HepG2 (cell line): ENCODE results near the gene FCGR1A.
"Not testable (repeated sequence)": the region's sequence is repeated elsewhere in the genome, so short reads cannot be mapped to it uniquely, and the experiment has no call there.

Experiments
- ARID2 ChIP-seq: sonication (generic); formaldehyde crosslinking; IDR thresholded peaks from 2 replicates; pipeline ENCODE4 v1.8.1; 2022; ENCODE audit warnings: mild to moderate bottlenecking, missing genetic modification reagents, borderline replicate concordance
- CREB1 ChIP-seq, 2 experiments: fragments of 450-650 bp in 1 of 2; IDR thresholded peaks; 2 replicates each; pipeline ENCODE4 v1.6.1; 2016 to 2017; ENCODE audit warnings: control low read depth in 1 of 2, mild to moderate bottlenecking in 1 of 2, missing compliant biosample characterization in 1 of 2, missing genetic modification characterization in 1 of 2
- CTCF ChIP-seq: sonication (generic); formaldehyde crosslinking; IDR thresholded peaks from 2 replicates; pipeline ENCODE4 v1.5.0; 2020; ENCODE audit warnings: mild to moderate bottlenecking, missing genetic modification reagents, moderate library complexity
- HNRNPL ChIP-seq: fragments of 200-400 bp; formaldehyde crosslinking; IDR thresholded peaks from 2 replicates; pipeline ENCODE4 v1.6.1; 2017; ENCODE audit warnings: mild to moderate bottlenecking, low read depth, low read length
- POLR2AphosphoS5 ChIP-seq: IDR thresholded peaks from 2 replicates; pipeline ENCODE4 v1.6.1; 2012; ENCODE audit warnings: low read depth, low read length
- SUZ12 ChIP-seq: fragments of 150-350 bp; IDR thresholded peaks from 2 replicates; pipeline ENCODE4 v1.6.1; 2014; ENCODE audit warnings: low read depth, low read length
- TAF1 ChIP-seq: sonication (generic); formaldehyde crosslinking; IDR thresholded peaks from 2 replicates; pipeline ENCODE4 v1.4.0; 2020; ENCODE audit warnings: missing genetic modification reagents
- ZFP1 ChIP-seq: IDR thresholded peaks from 2 replicates; pipeline ENCODE4 v1.6.1; 2016
- ZFX ChIP-seq: sonication (generic); formaldehyde crosslinking; IDR thresholded peaks from 2 replicates; pipeline ENCODE4 v1.4.0; 2020; ENCODE audit warnings: mild to moderate bottlenecking, low read depth, missing genetic modification reagents, moderate library complexity
- ZNF7 ChIP-seq: IDR thresholded peaks from 2 replicates; pipeline ENCODE4 v1.6.1; 2016; ENCODE audit warnings: missing biosample characterization, missing genetic modification reagents

GRCh38 chr1:149792912-149793515 is 10.5 kb downstream of the FCGR1A start:
- not testable (repeated sequence) for TF ChIP-seq TAF1 (CRISPR knock-in tag); ZNF7 (CRISPR knock-in tag); HNRNPL; ARID2 (CRISPR knock-in tag); SUZ12; POLR2AphosphoS5; ZFP1; CREB1 (IDR thresholded peaks at IDR 0.05); CREB1 (CRISPR knock-in tag; IDR thresholded peaks at IDR 0.05)
- TF ChIP-seq CTCF (CRISPR knock-in tag) (peak; percentile 59), ZFX (peak; percentile 36; the same call in 1 of the 2 replicates)
